AG10803 (cell line): ENCODE results near the gene IL1R2.

Experiments used
- DNase-seq: peaks from one replicate; pipeline ENCODE4 v3.0.0; 2010; ENCODE audit warnings: low read depth
- H3K4me3 ChIP-seq: 2 replicates; pipeline ENCODE4 v1.5.1; 2011; ENCODE audit warnings: mild to moderate bottlenecking, low read length, control low read depth
- CTCF ChIP-seq: conservative IDR thresholded peaks from 2 replicates; pipeline ENCODE4 v1.5.1; 2011; ENCODE audit warnings: mild to moderate bottlenecking, low read length, control low read depth, inconsistent platforms

The IL1R2 gene

GRCh38 chr2:102057502-102058292 lies 65.9 kb downstream of the IL1R2 start:
- DNase-seq = no peak
- H3K4me3 ChIP-seq = no peak overlapping the region
- TF ChIP-seq CTCF = no peak

GRCh38 chr2:102058293-102058833 lies 66.6 kb downstream of the IL1R2 start:
- no peak for DNase-seq
- H3K4me3 ChIP-seq = no peak overlapping the region
- no peak for TF ChIP-seq CTCF

- no peak for TF ChIP-seq CTCF
- DNase-seq = peak; percentile 72
- no peak overlapping the region for H3K4me3 ChIP-seq
Measured at GRCh38 chr2:102059151-102059550, 67.4 kb downstream of the IL1R2 start.

GRCh38 chr2:102060047-102060446 lies 68.3 kb downstream of the IL1R2 start:
- no peak for TF ChIP-seq CTCF
- no peak overlapping the region for H3K4me3 ChIP-seq
- no peak for DNase-seq

- H3K4me3 ChIP-seq = no peak overlapping the region
- DNase-seq = no peak
- no peak for TF ChIP-seq CTCF
Measured at GRCh38 chr2:102060792-102061191, 69.0 kb downstream of the IL1R2 start.

GRCh38 chr2:102061286-102061699 lies 69.5 kb downstream of the IL1R2 start:
- no peak for DNase-seq
- no peak for TF ChIP-seq CTCF
- no peak overlapping the region for H3K4me3 ChIP-seq

GRCh38 chr2:102061962-102062795 lies 70.4 kb downstream of the IL1R2 start:
- peak; percentile 82 for DNase-seq
- no peak for TF ChIP-seq CTCF

More at GRCh38 chr2:102061962-102062795, 70.4 kb downstream of the IL1R2 start:
- no peak overlapping the region for H3K4me3 ChIP-seq
